Dermis blood vessel endothelial cell (primary cell): Measurements from ENCODE around the gene CHST15. TPM values are rescaled to one million over a fixed set of nuclear protein-coding genes. Genes with fewer than 3 reads are reported as not detected.

Experiments used
- DNase-seq: peaks from one replicate; pipeline ENCODE4 v3.0.0; 2010
- total RNA-seq: library from RNA; depleted of rRNA; stranded (reverse); fragments of >200 nt; gene quantifications from 2 replicates; pipeline ENCODE4 v1.2.3, GENCODE V29; 2014

The CHST15 gene
- total RNA-seq, result 93.0 and 99.0 TPM in 2 replicates

- DNase-seq, result peak; percentile 81
Observed at GRCh38 chr10:124092860-124093773, at the start of gene CHST15. TSS of gene CHST15 (minus strand) at chr10:124093598. CDS start at chr10:124046212, 47,386 bp downstream.

- no peak for DNase-seq
Observed at GRCh38 chr10:124142960-124143359, 49.6 kb upstream of the CHST15 start.

GRCh38 chr10:124142006-124142739 lies 48.8 kb upstream of the CHST15 start:
- no peak for DNase-seq

- DNase-seq, result no peak
Observed at GRCh38 chr10:124138883-124139348, 45.5 kb upstream of the CHST15 start.

GRCh38 chr10:124138195-124138882 lies 44.9 kb upstream of the CHST15 start:
- DNase-seq, result no peak

GRCh38 chr10:124134251-124134893 lies 41.0 kb upstream of the CHST15 start:
- DNase-seq, result no peak

- no peak for DNase-seq
Observed at GRCh38 chr10:124132876-124133275, 39.5 kb upstream of the CHST15 start.

GRCh38 chr10:124132306-124132705 lies 38.9 kb upstream of the CHST15 start:
- DNase-seq, result no peak

- DNase-seq, result no peak
Observed at GRCh38 chr10:124131172-124131571, 37.8 kb upstream of the CHST15 start.

- no peak for DNase-seq
Observed at GRCh38 chr10:124130198-124130900, 37.0 kb upstream of the CHST15 start.

GRCh38 chr10:124129471-124129870 lies 36.1 kb upstream of the CHST15 start:
- DNase-seq, result no peak

GRCh38 chr10:124128811-124129145 lies 35.4 kb upstream of the CHST15 start:
- no peak for DNase-seq

- no peak for DNase-seq
Observed at GRCh38 chr10:124127965-124128810, 34.8 kb upstream of the CHST15 start.

GRCh38 chr10:124127563-124127962 lies 34.2 kb upstream of the CHST15 start:
- no peak for DNase-seq

GRCh38 chr10:124126983-124127385 lies 33.6 kb upstream of the CHST15 start:
- DNase-seq, result no peak

GRCh38 chr10:124126145-124126982 lies 33.0 kb upstream of the CHST15 start:
- no peak for DNase-seq

- peak; percentile 45 for DNase-seq
Observed at GRCh38 chr10:124125305-124126116, 32.1 kb upstream of the CHST15 start.

- no peak for DNase-seq
Observed at GRCh38 chr10:124124769-124125161, 31.4 kb upstream of the CHST15 start.
